HG03135 (cell line): ENCODE measurements around the gene TFDP1.

ENCODE experiments used
- ATAC-seq: cut with Tn5 transposase; IDR thresholded peaks from one replicate; pipeline ENCODE4 v1.9.1; 2021; ENCODE audit warnings: mild to moderate bottlenecking, moderate library complexity; ENCODE audit not compliant: unreplicated experiment

The TFDP1 gene

GRCh38 chr13:113644800-113645199 lies 60.2 kb downstream of the TFDP1 start:
- ATAC-seq, result no peak

- ATAC-seq, result no peak
Observed at GRCh38 chr13:113645329-113645728, 60.8 kb downstream of the TFDP1 start.

GRCh38 chr13:113646376-113646775 lies 61.8 kb downstream of the TFDP1 start:
- ATAC-seq, result no peak

GRCh38 chr13:113646921-113647340 lies 62.4 kb downstream of the TFDP1 start:
- ATAC-seq, result no peak

- ATAC-seq, result no peak
Observed at GRCh38 chr13:113647351-113648215, 63.0 kb downstream of the TFDP1 start.

- ATAC-seq, result no peak
Observed at GRCh38 chr13:113648216-113648610, 63.7 kb downstream of the TFDP1 start.

- no peak for ATAC-seq
Observed at GRCh38 chr13:113649212-113649611, 64.7 kb downstream of the TFDP1 start.

GRCh38 chr13:113650275-113650674 lies 65.7 kb downstream of the TFDP1 start:
- ATAC-seq, result no peak

- no peak for ATAC-seq
Observed at GRCh38 chr13:113650731-113651148, 66.2 kb downstream of the TFDP1 start.

- ATAC-seq, result no peak
Observed at GRCh38 chr13:113651511-113652403, 67.2 kb downstream of the TFDP1 start.

- ATAC-seq, result no peak
Observed at GRCh38 chr13:113652404-113653263, 68.1 kb downstream of the TFDP1 start.

- ATAC-seq, result no peak
Observed at GRCh38 chr13:113653264-113654174, 69.0 kb downstream of the TFDP1 start.

GRCh38 chr13:113654175-113654560 lies 69.6 kb downstream of the TFDP1 start:
- ATAC-seq, result no peak

- ATAC-seq, result no peak
Observed at GRCh38 chr13:113654591-113655345, 70.2 kb downstream of the TFDP1 start.

GRCh38 chr13:113655346-113656002 lies 70.9 kb downstream of the TFDP1 start:
- ATAC-seq, result no peak

GRCh38 chr13:113656003-113656588 lies 71.5 kb downstream of the TFDP1 start:
- ATAC-seq, result no peak

- no peak for ATAC-seq
Observed at GRCh38 chr13:113656831-113657671, 72.5 kb downstream of the TFDP1 start.
